Neural crest cell (in vitro differentiated cells): ENCODE results near the gene CRIM1. TPM values are rescaled to one million over a fixed set of nuclear protein-coding genes. Genes with fewer than 3 reads are reported as not detected.
A peak's percentile ranks its signal among the peaks of the same experiment; 100 is the strongest.

ENCODE experiments used
- DNase-seq: peaks from one replicate; pipeline ENCODE4 v3.0.0; 2021; ENCODE audit warnings: low read depth, mixed read lengths, low spot score
- H3K27ac Mint-ChIP-seq: one replicate; pipeline ENCODE4 v1.8.0; 2021; ENCODE audit warnings: mild to moderate bottlenecking, mixed read lengths; ENCODE audit not compliant: unreplicated experiment
- H3K27me3 Mint-ChIP-seq: 2 replicates; pipeline ENCODE4 v1.8.0; 2021; ENCODE audit warnings: low read depth, mild to moderate bottlenecking, mixed read lengths
- H3K36me3 Mint-ChIP-seq: 2 replicates; pipeline ENCODE4 v1.8.0; 2021; ENCODE audit warnings: low read depth, mild to moderate bottlenecking, mixed read lengths
- H3K4me1 Mint-ChIP-seq: 2 replicates; pipeline ENCODE4 v1.8.0; 2021; ENCODE audit warnings: mixed read lengths
- H3K4me3 Mint-ChIP-seq: one replicate; pipeline ENCODE4 v1.8.0; 2021; ENCODE audit warnings: mild to moderate bottlenecking, mixed read lengths
- H3K9me3 Mint-ChIP-seq: 2 replicates; pipeline ENCODE4 v1.8.0; 2021; ENCODE audit warnings: mixed read lengths
- total RNA-seq: library from RNA; stranded (reverse); gene quantifications from 2 replicates; pipeline ENCODE4 v1.2.1, GENCODE V29; 2021
- TF ChIP-seq, protein P1 (sequence below): fragments of 200-600 bp; sonication (generic); conservative IDR thresholded peaks from 2 replicates; pipeline ENCODE4 v1.5.0; 2021; ENCODE audit warnings: antibody characterized with exemption, mild to moderate bottlenecking

The CRIM1 gene
- total RNA-seq, 1 donor from 2014 or later: 13.8 TPM

DNA sequence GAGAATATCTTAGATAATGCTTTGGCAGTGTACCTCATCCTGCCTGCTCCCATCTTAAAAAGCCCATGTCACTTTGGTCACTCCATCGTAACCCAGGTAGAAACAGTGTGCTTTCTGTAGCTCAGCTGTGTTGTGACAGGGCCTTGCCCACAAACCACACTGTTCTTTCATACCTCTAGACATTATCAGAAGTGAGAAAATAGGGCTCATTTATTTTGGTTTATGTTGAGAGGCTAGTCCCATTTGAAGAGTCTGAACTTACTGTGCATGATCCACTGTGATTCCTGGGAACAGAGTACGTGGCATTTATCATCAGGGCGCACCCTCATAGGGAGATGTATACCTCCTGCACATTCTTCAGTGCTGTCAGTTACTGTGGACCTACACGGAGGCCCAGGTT is 172.7 kb downstream of the CRIM1 start:
- DNase-seq: no peak
- H3K4me3 Mint-ChIP-seq: no peak overlapping the region
- peaks cover 3% of the 10 kb centered on the region for H3K36me3 Mint-ChIP-seq
- H3K27ac Mint-ChIP-seq: peak overlapping the region; percentile 58
- TF ChIP-seq, protein P1, sequence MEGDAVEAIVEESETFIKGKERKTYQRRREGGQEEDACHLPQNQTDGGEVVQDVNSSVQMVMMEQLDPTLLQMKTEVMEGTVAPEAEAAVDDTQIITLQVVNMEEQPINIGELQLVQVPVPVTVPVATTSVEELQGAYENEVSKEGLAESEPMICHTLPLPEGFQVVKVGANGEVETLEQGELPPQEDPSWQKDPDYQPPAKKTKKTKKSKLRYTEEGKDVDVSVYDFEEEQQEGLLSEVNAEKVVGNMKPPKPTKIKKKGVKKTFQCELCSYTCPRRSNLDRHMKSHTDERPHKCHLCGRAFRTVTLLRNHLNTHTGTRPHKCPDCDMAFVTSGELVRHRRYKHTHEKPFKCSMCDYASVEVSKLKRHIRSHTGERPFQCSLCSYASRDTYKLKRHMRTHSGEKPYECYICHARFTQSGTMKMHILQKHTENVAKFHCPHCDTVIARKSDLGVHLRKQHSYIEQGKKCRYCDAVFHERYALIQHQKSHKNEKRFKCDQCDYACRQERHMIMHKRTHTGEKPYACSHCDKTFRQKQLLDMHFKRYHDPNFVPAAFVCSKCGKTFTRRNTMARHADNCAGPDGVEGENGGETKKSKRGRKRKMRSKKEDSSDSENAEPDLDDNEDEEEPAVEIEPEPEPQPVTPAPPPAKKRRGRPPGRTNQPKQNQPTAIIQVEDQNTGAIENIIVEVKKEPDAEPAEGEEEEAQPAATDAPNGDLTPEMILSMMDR: no peak
- H3K9me3 Mint-ChIP-seq: no peaks in the 10 kb centered on the region
- no peaks in the 10 kb centered on the region for H3K27me3 Mint-ChIP-seq
- H3K4me1 Mint-ChIP-seq: no peaks in the 10 kb centered on the region

DNA sequence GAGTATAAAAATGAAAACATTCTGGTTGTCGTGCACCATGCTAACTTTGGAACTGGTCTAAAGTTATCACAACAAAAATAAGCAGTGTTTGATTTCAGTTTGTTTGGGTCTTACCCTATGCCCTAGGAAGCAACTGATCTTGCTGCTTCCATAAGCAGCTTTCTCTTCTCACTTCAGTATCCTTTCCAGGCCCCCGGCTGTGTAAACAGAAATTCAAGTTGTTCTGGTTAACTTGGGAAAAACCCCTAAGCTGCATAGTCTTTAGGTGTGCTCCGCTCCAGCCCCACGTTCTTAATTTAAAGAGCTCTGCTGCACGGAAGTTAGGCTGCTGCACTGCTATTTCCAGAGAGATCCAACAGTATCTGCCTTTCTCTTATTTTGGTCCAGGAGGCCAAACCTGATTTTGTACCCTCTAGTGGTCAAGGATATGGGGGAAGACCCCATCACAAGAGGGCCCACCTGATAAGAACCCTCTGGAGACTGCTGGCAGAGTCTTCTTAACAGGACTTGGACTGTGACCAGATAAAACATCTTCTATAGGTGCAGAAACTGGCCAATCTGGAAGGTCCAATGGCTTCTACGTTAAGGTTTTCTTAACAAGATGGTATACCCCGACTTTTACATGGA is 173.3 kb downstream of the CRIM1 start:
- no peak for DNase-seq
- TF ChIP-seq, protein P1: no peak
- Mint-ChIP-seq H3K27ac (no peak overlapping the region), H3K4me3 (no peak overlapping the region), H3K9me3 (no peaks in the 10 kb centered on the region), H3K27me3 (no peaks in the 10 kb centered on the region), H3K36me3 (peaks cover 3% of the 10 kb centered on the region), H3K4me1 (no peaks in the 10 kb centered on the region)

DNA sequence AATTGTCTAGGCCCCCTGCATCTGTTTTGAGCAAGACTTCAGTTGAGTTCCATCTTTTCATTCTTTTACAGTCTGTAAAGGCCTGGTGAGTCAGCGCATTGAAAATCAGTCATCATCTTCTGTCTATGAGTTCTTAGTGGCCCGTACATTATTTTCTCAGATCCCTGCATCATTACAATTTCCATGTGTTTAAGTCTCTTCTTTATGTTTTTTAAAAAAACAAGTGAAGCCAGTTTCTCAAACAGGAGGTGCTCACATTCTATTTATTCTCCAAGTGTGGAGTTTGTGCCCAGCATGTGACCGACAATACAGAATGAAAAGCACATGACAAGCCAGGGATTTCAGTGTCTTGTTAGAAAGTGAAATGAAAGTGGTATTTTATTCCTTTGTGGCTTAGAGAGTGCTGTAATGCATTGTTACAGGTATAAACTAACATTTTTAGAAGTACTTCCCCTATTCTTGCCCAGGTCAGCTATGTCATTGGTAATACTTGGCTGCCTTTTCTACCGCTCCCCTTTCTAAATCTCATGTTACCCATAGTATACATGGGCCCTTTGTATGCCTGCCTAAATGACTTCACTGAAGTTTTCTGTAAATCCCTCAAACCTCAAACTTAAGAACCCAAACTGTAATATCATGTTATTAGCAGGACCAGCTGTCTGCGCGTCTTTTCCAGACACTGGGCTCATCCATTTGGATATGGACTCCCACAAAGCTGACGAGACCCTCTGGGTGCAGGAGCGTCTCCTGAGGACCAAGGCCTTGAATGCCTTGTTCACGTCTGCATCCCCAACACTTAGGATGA is 174.8 kb downstream of the CRIM1 start:
- no peaks in the 10 kb centered on the region for H3K4me1 Mint-ChIP-seq
- no peak for DNase-seq
- H3K27ac Mint-ChIP-seq: no peak overlapping the region
- no peaks in the 10 kb centered on the region for H3K27me3 Mint-ChIP-seq
- TF ChIP-seq, protein P1: no peak
- H3K9me3 Mint-ChIP-seq: no peaks in the 10 kb centered on the region
- H3K36me3 Mint-ChIP-seq: peaks cover 3% of the 10 kb centered on the region
- H3K4me3 Mint-ChIP-seq: no peak overlapping the region

DNA sequence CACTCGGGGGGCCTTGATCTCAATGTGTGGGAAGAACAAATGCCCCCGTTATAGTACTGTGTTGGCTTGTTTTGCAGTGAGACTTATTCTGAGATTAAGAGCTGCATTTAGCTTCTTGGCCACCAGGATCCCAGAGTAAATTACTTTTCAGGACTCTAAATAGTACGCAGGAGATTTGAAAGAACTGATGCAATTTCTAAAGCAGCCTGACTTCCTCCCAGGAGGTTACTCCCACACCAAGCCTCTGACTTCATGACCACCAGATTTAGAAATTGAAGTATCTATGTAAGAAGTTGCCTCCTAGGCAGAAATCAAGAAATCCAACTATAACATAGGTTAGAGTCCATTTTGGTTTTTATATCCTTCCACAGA is 175.4 kb downstream of the CRIM1 start:
- no peaks in the 10 kb centered on the region for H3K9me3 Mint-ChIP-seq
- no peaks in the 10 kb centered on the region for H3K4me1 Mint-ChIP-seq
- TF ChIP-seq, protein P1: no peak
- DNase-seq: no peak
- no peak overlapping the region for H3K27ac Mint-ChIP-seq
- no peaks in the 10 kb centered on the region for H3K27me3 Mint-ChIP-seq
- peaks cover 3% of the 10 kb centered on the region for H3K36me3 Mint-ChIP-seq
- no peak overlapping the region for H3K4me3 Mint-ChIP-seq

DNA sequence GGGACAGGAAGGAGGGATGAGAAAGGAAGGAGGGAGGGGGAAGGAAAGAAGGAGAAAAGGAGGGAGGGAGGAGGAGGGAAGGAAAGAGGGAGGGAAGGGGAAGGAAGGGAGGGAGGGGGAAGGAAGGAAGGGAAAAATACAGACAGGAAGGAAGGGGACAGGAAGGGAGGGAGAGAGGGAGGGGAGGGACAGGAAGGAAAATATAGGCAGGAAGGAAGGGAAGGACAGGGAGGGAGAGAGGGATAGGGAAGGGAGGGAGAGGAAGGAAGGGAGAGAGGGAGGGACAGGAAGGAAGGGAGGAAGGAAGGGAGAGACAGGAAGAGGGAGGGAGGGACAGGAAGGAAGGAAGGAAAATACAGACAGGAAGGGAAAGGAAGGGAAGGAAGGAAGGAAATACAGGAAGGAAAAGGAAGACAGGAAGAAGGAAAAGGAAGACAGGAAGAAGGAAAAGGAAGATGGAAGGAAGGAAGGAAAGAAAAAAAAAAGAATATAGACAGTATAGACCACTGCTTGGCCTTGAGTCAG is 178.8 kb downstream of the CRIM1 start:
- no peaks in the 10 kb centered on the region for H3K27me3 Mint-ChIP-seq

More for the DNA sequence above, 178.8 kb downstream of the CRIM1 start:
- TF ChIP-seq, protein P1: no peak
- no peaks in the 10 kb centered on the region for H3K9me3 Mint-ChIP-seq
- H3K27ac Mint-ChIP-seq: no peak overlapping the region
- no peak for DNase-seq
- H3K36me3 Mint-ChIP-seq: peaks cover 13% of the 10 kb centered on the region
- no peak overlapping the region for H3K4me3 Mint-ChIP-seq
- H3K4me1 Mint-ChIP-seq: no peaks in the 10 kb centered on the region
